SK-N-SH treated with all-trans-retinoic acid at 6 μM for 48 hours (cell line): Measurements from ENCODE around the gene KIAA0825.

Experiments
- BACH2 ChIP-seq: fragments of 250-450 bp; sonication (Bioruptor Pico); IDR thresholded peaks from 2 replicates; pipeline ENCODE4 v1.9.0; 2021; ENCODE audit warnings: mild to moderate bottlenecking, borderline replicate concordance
- ISL1 ChIP-seq: fragments of 250-450 bp; sonication (Bioruptor Pico); IDR thresholded peaks from 2 replicates; pipeline ENCODE4 v2.1.2; 2022; ENCODE audit warnings: mild to moderate bottlenecking, moderate library complexity
- RARB ChIP-seq: fragments of 250-450 bp; sonication (Bioruptor Pico); IDR thresholded peaks from 2 replicates; pipeline ENCODE4 v1.8.0; 2021; ENCODE audit warnings: mild to moderate bottlenecking, moderate library complexity
- ZFP3 ChIP-seq: fragments of 250-450 bp; sonication (Bioruptor Pico); IDR thresholded peaks from 2 replicates; pipeline ENCODE4 v1.5.0; 2020; ENCODE audit warnings: mild to moderate bottlenecking, moderate library complexity
- ZFP30 ChIP-seq: fragments of 450-650 bp; formaldehyde crosslinking; IDR thresholded peaks from 2 replicates; pipeline ENCODE4 v1.5.0; 2022; ENCODE audit warnings: mild to moderate bottlenecking, moderate library complexity

GRCh38 chr5:94420885-94421284, 197.5 kb downstream of the KIAA0825 start:
- TF ChIP-seq ZFP30 (CRISPR knock-in tag) (no peak), BACH2 (CRISPR knock-in tag) (no peak), ZFP3 (CRISPR knock-in tag) (no peak), ISL1 (no peak), RARB (CRISPR knock-in tag) (no peak)
